HepG2 (cell line): Measurements from ENCODE around the gene SLC7A4. TPM values are rescaled to one million over a fixed set of nuclear protein-coding genes. Genes with fewer than 3 reads are reported as not detected.
A peak's percentile ranks its signal among the peaks of the same experiment; 100 is the strongest.

Experiments used
- HNRNPH1 ChIP-seq: fragments of 200-400 bp; formaldehyde crosslinking; optimal IDR thresholded peaks from 2 replicates; pipeline ENCODE3; 2017; ENCODE audit warnings: mild to moderate bottlenecking, low read depth, low read length
- JARID2 ChIP-seq: sonication (generic); formaldehyde crosslinking; IDR thresholded peaks from 2 replicates; pipeline ENCODE4 v1.8.1; 2023; ENCODE audit warnings: missing genetic modification reagents, inconsistent platforms; ENCODE audit not compliant: insufficient replicate concordance
- PAX8 ChIP-seq: sonication (generic); formaldehyde crosslinking; IDR thresholded peaks from 2 replicates; pipeline ENCODE4 v1.8.0; 2022; ENCODE audit warnings: mild to moderate bottlenecking, missing genetic modification reagents, borderline replicate concordance
- PLSCR1 ChIP-seq: sonication (generic); formaldehyde crosslinking; IDR thresholded peaks from 2 replicates; pipeline ENCODE4 v1.5.0; 2020; ENCODE audit warnings: missing genetic modification reagents, mild to moderate bottlenecking, borderline replicate concordance
- RBM22 ChIP-seq: fragments of 200-400 bp; formaldehyde crosslinking; optimal IDR thresholded peaks from 2 replicates; pipeline ENCODE3; 2017; ENCODE audit warnings: mild to moderate bottlenecking, low read length, moderate library complexity
- SMARCC2 ChIP-seq: fragments of 450-650 bp; IDR thresholded peaks from 2 replicates; pipeline ENCODE4 v1.6.1; 2017; ENCODE audit warnings: antibody characterized with exemption, mild to moderate bottlenecking
- WIZ ChIP-seq: sonication (generic); formaldehyde crosslinking; IDR thresholded peaks from 2 replicates; pipeline ENCODE4 v1.5.1; 2020; ENCODE audit warnings: mild to moderate bottlenecking, missing genetic modification reagents
- ZBTB46 ChIP-seq: sonication (generic); formaldehyde crosslinking; IDR thresholded peaks from 2 replicates; pipeline ENCODE4 v1.4.0; 2020; ENCODE audit warnings: mild to moderate bottlenecking, missing genetic modification reagents, borderline replicate concordance
- ZNF276 ChIP-seq: sonication (generic); formaldehyde crosslinking; IDR thresholded peaks from 2 replicates; pipeline ENCODE4 v1.4.0; 2020; ENCODE audit warnings: mild to moderate bottlenecking, low read depth, missing genetic modification reagents
- ZNF510 ChIP-seq: sonication (generic); formaldehyde crosslinking; IDR thresholded peaks from 2 replicates; pipeline ENCODE4 v1.4.0; 2020; ENCODE audit warnings: low read depth, mild to moderate bottlenecking, missing genetic modification reagents
- ZNF563 ChIP-seq: sonication (generic); formaldehyde crosslinking; IDR thresholded peaks from 2 replicates; pipeline ENCODE4 v1.8.0; 2022; ENCODE audit warnings: mild to moderate bottlenecking, moderate library complexity, missing genetic modification reagents
- ZNF577 ChIP-seq: sonication (generic); formaldehyde crosslinking; IDR thresholded peaks from 2 replicates; pipeline ENCODE4 v1.4.0; 2020; ENCODE audit warnings: mild to moderate bottlenecking, low read depth, missing genetic modification reagents, borderline replicate concordance
- polyA plus RNA-seq, 8 experiments: library from polyadenylated mRNA; depleted of rRNA in 3 of 8; stranded (reverse) in 7 of 8; unstranded in 1 of 8; fragments of >200 nt; fragmentation: Illumina TruSeq in 4 of 8; extraction: Trizol in 4 of 8; gene quantifications; 2 replicates each; pipeline versions ENCODE4 v1.2.1 to v1.2.3, GENCODE V29; 2011 to 2016; ENCODE audit warnings: low read depth in 4 of 8, missing spikeins in 1 of 8, mixed read lengths in 1 of 8; ENCODE audit not compliant: insufficient read depth in 1 of 8
- total RNA-seq, 5 experiments: library from RNA; depleted of rRNA; stranded (reverse); fragments of >200 nt; fragmentation: Illumina TruSeq; extraction: Trizol; gene quantifications; 2 replicates each; pipeline ENCODE4 v1.2.3, GENCODE V29; 2016; ENCODE audit warnings: low read depth in 1 of 5
- TF ChIP-seq, protein P1 (sequence below): sonication (generic); formaldehyde crosslinking; conservative IDR thresholded peaks from 2 replicates; pipeline ENCODE4 v1.4.0; 2020; ENCODE audit warnings: mild to moderate bottlenecking, missing genetic modification reagents, moderate library complexity
- TF ChIP-seq, protein P2 (sequence below): sonication (generic); formaldehyde crosslinking; IDR thresholded peaks from 2 replicates; pipeline ENCODE4 v1.4.0; 2020; ENCODE audit warnings: missing genetic modification reagents
- TF ChIP-seq, protein P3 (sequence below): sonication (generic); formaldehyde crosslinking; IDR thresholded peaks from 2 replicates; pipeline ENCODE4 v1.4.0; 2020; ENCODE audit warnings: missing genetic modification reagents
- TF ChIP-seq, protein P4 (sequence below): sonication (generic); formaldehyde crosslinking; IDR thresholded peaks from 2 replicates; pipeline ENCODE4 v1.9.0; 2021; ENCODE audit warnings: missing genetic modification reagents, mild to moderate bottlenecking, borderline replicate concordance

Gene SLC7A4
- total and polyA plus RNA-seq, 2 of the 13 experiments (the other 11 are each of a cell fraction or from before 2014, with no cell fraction given), result not detected

DNA sequence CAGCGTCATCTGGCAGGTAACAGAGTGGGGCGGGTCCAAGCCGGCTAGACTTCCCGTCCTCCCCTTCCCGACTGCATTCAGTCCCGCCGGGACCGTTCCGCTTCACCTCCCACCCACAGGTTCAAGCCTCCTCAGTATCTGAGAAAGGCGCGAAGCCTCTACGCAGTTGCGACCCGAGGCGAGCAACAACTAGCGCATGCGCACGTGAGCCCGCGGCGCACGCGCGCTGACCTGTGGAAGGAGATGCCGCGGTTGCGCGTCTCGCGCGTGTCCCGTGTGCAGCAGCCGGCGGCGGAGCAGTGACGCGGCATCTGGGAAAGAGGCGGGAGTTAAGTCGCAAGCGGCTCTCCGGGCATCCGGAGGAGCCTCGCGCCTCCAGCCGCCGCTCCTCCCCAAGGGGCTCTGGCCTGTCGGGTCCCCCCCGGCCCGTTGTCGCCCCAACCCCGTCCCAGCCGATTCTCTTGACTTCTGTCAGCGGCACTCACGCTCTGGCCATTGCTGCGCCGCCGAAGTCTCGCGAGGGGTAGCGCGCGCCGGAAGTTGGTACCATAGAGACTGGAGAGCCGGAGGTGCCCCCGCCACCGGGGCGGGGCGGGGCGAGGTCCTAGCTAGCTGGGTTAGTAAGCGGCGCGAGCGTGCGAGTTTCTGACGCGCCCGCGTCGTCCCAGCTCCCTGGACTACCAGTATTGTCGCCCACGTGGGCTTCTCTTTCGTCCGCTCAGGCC, 30.6 kb downstream of the SLC7A4 start, which contains the start of gene THAP7 (continued):
- TF ChIP-seq, protein P1, sequence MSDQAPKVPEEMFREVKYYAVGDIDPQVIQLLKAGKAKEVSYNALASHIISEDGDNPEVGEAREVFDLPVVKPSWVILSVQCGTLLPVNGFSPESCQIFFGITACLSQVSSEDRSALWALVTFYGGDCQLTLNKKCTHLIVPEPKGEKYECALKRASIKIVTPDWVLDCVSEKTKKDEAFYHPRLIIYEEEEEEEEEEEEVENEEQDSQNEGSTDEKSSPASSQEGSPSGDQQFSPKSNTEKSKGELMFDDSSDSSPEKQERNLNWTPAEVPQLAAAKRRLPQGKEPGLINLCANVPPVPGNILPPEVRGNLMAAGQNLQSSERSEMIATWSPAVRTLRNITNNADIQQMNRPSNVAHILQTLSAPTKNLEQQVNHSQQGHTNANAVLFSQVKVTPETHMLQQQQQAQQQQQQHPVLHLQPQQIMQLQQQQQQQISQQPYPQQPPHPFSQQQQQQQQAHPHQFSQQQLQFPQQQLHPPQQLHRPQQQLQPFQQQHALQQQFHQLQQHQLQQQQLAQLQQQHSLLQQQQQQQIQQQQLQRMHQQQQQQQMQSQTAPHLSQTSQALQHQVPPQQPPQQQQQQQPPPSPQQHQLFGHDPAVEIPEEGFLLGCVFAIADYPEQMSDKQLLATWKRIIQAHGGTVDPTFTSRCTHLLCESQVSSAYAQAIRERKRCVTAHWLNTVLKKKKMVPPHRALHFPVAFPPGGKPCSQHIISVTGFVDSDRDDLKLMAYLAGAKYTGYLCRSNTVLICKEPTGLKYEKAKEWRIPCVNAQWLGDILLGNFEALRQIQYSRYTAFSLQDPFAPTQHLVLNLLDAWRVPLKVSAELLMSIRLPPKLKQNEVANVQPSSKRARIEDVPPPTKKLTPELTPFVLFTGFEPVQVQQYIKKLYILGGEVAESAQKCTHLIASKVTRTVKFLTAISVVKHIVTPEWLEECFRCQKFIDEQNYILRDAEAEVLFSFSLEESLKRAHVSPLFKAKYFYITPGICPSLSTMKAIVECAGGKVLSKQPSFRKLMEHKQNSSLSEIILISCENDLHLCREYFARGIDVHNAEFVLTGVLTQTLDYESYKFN (CRISPR knock-in tag), result peak; percentile 36; the same call in 1 of the 2 replicates
- TF ChIP-seq, protein P2, sequence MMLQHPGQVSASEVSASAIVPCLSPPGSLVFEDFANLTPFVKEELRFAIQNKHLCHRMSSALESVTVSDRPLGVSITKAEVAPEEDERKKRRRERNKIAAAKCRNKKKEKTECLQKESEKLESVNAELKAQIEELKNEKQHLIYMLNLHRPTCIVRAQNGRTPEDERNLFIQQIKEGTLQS (CRISPR knock-in tag), result no peak
- TF ChIP-seq SMARCC2 (no peak), PLSCR1 (CRISPR knock-in tag) (peak; percentile 82; the same call in 1 of the 2 replicates), ZNF577 (CRISPR knock-in tag) (no peak), PAX8 (CRISPR knock-in tag) (0 out of 2 replicates have a peak, but pooled peaks have one; percentile 14), ZBTB46 (no peak), HNRNPH1 (peak; percentile 21), WIZ (CRISPR knock-in tag) (no peak), RBM22 (no peak), JARID2 (CRISPR knock-in tag) (peak; percentile 84), ZNF276 (0 out of 2 replicates have a peak, but pooled peaks have one; percentile 42), ZNF563 (CRISPR knock-in tag) (no peak), ZNF510 (CRISPR knock-in tag) (no peak)
- TF ChIP-seq, protein P3, sequence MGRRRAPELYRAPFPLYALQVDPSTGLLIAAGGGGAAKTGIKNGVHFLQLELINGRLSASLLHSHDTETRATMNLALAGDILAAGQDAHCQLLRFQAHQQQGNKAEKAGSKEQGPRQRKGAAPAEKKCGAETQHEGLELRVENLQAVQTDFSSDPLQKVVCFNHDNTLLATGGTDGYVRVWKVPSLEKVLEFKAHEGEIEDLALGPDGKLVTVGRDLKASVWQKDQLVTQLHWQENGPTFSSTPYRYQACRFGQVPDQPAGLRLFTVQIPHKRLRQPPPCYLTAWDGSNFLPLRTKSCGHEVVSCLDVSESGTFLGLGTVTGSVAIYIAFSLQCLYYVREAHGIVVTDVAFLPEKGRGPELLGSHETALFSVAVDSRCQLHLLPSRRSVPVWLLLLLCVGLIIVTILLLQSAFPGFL, result no peak
- TF ChIP-seq, protein P4, sequence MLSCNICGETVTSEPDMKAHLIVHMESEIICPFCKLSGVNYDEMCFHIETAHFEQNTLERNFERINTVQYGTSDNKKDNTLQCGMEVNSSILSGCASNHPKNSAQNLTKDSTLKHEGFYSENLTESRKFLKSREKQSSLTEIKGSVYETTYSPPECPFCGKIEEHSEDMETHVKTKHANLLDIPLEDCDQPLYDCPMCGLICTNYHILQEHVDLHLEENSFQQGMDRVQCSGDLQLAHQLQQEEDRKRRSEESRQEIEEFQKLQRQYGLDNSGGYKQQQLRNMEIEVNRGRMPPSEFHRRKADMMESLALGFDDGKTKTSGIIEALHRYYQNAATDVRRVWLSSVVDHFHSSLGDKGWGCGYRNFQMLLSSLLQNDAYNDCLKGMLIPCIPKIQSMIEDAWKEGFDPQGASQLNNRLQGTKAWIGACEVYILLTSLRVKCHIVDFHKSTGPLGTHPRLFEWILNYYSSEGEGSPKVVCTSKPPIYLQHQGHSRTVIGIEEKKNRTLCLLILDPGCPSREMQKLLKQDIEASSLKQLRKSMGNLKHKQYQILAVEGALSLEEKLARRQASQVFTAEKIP (CRISPR knock-in tag), result no peak
